Measurements from ENCODE around the gene VIPR2. TPM values are rescaled to one million over a fixed set of nuclear protein-coding genes. Genes with fewer than 3 reads are reported as not detected.
"Not testable (repeated sequence)": the region's sequence is repeated elsewhere in the genome, so short reads cannot be mapped to it uniquely, and the experiment has no call there.

VIPR2 gene
- total RNA-seq, 3 donors from 2014 or later, result 0.48 to 14.0 (median 4.6) TPM

DNA sequence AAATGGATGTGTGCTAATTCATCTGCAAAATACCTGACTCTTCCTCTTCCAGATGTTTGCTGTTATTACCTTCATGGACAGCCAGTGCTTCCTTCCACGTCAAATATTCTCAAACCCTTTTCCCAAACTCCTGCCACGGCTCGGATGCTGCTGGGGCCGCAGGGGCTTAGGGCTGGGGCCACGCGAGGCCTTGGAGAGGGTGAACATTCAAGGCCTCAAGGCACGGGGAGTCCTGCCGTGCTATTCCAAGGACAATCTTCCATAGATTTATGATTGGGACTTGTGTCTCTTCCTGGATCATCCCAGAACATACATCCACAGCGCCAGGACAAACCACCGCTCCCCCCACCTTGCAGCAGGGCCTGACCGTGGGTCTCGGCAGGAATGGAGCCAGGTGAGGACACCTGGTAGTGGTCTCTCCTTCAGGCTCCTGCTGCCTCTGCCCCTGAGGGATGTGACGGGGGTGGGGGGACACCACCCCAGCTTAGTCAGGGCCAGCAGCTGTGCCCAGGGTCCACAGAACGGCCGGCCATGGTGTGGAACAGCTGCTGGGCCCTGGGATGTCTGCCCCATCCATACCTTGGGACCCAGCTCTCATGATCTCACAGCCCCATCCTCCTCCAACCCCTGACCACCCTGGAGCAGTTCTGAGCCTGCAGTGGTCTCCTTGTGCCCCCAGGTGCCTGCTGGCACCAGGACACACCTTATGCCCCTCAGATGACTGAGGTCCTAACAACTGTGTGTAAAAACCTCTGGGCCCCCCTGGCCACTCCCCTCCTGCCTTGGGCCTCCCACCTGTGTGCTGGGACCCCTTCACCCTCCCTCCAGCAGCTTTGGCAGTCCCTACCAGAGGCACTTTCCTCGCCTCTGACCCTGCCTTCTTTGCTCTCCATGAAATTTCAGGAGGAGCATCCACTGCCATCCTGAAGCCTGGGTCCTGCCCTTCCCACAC, 16.7 kb downstream of the VIPR2 start:
- Histone ChIP-seq H3K27ac (no peak overlapping the region), H3K27me3 (peaks cover 0 to 7% of the 10 kb centered on the region in 2 donors), H3K36me3 (no peaks in the 10 kb centered on the region), H3K4me3 (no peak overlapping the region), H3K4me1 (no peaks in the 10 kb centered on the region), H3K9me3 (no peaks in the 10 kb centered on the region)
- intact Hi-C loops (cut with DNase I; ENCODE audit: low total_unique reads), result no loop called here
- TF ChIP-seq POLR2A (IDR thresholded peaks at IDR 0.05), result no peak
- TF ChIP-seq, protein P1, sequence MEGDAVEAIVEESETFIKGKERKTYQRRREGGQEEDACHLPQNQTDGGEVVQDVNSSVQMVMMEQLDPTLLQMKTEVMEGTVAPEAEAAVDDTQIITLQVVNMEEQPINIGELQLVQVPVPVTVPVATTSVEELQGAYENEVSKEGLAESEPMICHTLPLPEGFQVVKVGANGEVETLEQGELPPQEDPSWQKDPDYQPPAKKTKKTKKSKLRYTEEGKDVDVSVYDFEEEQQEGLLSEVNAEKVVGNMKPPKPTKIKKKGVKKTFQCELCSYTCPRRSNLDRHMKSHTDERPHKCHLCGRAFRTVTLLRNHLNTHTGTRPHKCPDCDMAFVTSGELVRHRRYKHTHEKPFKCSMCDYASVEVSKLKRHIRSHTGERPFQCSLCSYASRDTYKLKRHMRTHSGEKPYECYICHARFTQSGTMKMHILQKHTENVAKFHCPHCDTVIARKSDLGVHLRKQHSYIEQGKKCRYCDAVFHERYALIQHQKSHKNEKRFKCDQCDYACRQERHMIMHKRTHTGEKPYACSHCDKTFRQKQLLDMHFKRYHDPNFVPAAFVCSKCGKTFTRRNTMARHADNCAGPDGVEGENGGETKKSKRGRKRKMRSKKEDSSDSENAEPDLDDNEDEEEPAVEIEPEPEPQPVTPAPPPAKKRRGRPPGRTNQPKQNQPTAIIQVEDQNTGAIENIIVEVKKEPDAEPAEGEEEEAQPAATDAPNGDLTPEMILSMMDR (IDR thresholded peaks at IDR 0.05), result no peak
- DNase-seq (ENCODE audit: low spot score in 2 of 2), result no peak

GRCh38 chr7:159126311-159127260, 18.1 kb downstream of the VIPR2 start:
- intact Hi-C loops (cut with DNase I; ENCODE audit: low total_unique reads), result no loop called here
- H3K9me3 ChIP-seq, result no peaks in the 10 kb centered on the region
- peaks cover 0 to 7% of the 10 kb centered on the region in 2 donors for H3K27me3 ChIP-seq
- no peaks in the 10 kb centered on the region for H3K4me1 ChIP-seq
- no peak overlapping the region for H3K4me3 ChIP-seq
- H3K27ac ChIP-seq, result no peak overlapping the region
- no peak for TF ChIP-seq POLR2AphosphoS5 (IDR thresholded peaks at IDR 0.05)
- TF ChIP-seq, protein P1 (IDR thresholded peaks at IDR 0.05), result no peak
- no peak for TF ChIP-seq POLR2A (IDR thresholded peaks at IDR 0.05)
- no peak for DNase-seq (ENCODE audit: low spot score in 2 of 2)
- no peaks in the 10 kb centered on the region for H3K36me3 ChIP-seq

DNA sequence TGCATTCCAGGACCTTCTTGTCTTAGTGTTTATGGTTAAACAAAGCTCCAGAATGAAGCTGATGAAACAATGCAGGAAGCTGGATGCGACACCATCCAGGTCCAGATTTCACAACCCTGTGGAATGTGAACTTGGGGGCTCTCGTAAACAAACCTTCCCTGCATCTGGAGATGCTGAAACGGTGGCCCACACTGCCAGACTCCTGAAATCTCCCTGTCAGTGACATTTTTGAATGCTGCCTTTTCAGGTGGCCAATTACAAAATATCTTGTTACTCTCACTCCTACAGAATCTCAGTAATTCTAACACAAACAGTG, 18.8 kb downstream of the VIPR2 start:
- no peak for TF ChIP-seq POLR2A (IDR thresholded peaks at IDR 0.05)
- H3K9me3 ChIP-seq, result no peaks in the 10 kb centered on the region
- intact Hi-C loops (cut with DNase I; ENCODE audit: low total_unique reads), result no loop called here
- H3K27me3 ChIP-seq, result peaks cover 0 to 7% of the 10 kb centered on the region in 2 donors
- no peaks in the 10 kb centered on the region for H3K4me1 ChIP-seq
- H3K4me3 ChIP-seq, result no peak overlapping the region
- H3K27ac ChIP-seq, result no peak overlapping the region
- H3K36me3 ChIP-seq, result no peaks in the 10 kb centered on the region
- DNase-seq (ENCODE audit: low spot score in 2 of 2), result no peak

DNA sequence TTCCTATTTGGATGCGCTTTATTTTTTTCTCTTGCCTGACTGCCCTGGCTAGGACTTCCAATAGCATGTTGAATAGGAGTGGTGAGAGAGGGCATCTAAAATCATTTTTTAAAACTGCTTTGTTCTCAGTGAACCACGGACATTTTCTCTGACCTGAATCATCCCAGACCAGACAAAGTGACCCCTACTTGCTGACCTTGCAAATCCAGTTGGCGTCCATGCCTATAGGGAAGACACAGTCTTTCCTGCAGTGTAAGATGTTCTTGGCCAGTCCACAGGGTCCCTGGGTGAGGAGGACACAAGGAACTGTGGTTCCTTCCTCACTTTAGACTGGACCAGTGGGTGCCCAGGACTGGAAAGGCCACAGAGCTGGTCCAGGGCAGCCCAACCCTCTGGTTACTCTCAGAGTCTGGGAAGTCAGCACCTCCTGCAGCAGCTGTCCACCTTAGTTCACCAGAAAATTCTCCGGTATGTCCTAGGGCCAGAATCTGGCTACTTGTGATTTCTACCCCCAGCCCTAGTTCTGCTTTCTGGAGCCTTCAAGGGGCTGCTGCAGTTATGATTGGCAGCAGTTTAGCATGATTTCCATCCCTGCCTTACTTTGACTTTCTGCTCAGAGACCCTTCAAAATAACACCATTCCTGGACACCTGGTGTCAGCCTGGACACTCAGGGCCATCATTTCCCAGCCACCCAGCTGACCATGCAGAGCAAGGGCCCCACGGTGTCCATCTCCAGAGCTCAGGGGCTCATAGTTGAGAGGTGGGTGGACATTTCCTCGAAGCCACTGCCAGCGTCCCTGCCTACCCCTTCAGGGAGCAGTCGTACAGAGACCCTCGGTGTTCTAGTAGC, 19.3 kb downstream of the VIPR2 start:
- peaks cover 0 to 7% of the 10 kb centered on the region in 2 donors for H3K27me3 ChIP-seq
- DNase-seq (ENCODE audit: low spot score in 2 of 2), result no peak
- intact Hi-C loops (cut with DNase I; ENCODE audit: low total_unique reads), result no loop called here
- H3K27ac ChIP-seq, result no peak overlapping the region
- H3K9me3 ChIP-seq, result no peaks in the 10 kb centered on the region
- no peaks in the 10 kb centered on the region for H3K36me3 ChIP-seq
- TF ChIP-seq, protein P1 (IDR thresholded peaks at IDR 0.05), result no peak
- TF ChIP-seq POLR2AphosphoS5 (IDR thresholded peaks at IDR 0.05), result no peak
- no peak for TF ChIP-seq POLR2A (IDR thresholded peaks at IDR 0.05)
- H3K4me3 ChIP-seq, result no peak overlapping the region
- no peaks in the 10 kb centered on the region for H3K4me1 ChIP-seq

- H3K27ac ChIP-seq; H3K36me3 ChIP-seq; H3K9me3 ChIP-seq; H3K27me3 ChIP-seq; DNase-seq (ENCODE audit: low spot score in 2 of 2); intact Hi-C loops (cut with DNase I; ENCODE audit: low total_unique reads); H3K4me3 ChIP-seq; H3K4me1 ChIP-seq: not testable (repeated sequence)
These were observed 20.9 kb downstream of the VIPR2 start for GRCh38 chr7:159123793-159124192.

DNA sequence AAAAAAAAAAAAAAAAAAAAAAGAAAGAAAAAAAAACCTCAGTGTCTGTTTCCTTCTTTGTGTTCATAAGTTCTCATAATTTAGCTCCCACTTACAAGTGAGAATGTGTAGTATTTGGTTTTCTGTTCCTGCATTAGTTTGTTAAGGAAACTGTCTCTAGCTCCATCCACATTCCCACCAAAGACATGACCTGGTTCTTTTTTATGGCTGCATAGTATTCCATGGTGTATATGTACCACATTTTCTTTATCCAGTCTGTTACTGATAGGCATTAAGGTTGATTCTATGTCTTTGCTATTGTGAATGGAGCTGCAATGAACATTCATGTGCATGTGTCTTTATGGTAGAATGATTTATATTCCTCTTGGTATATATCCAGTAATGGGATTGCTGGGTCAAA, 21.4 kb downstream of the VIPR2 start:
- intact Hi-C loops (cut with DNase I; ENCODE audit: low total_unique reads); DNase-seq (ENCODE audit: low spot score in 2 of 2): not testable (repeated sequence)

More for the DNA sequence above, 21.4 kb downstream of the VIPR2 start:
- not testable (repeated sequence) for H3K36me3 ChIP-seq, H3K27me3 ChIP-seq, H3K4me1 ChIP-seq, H3K4me3 ChIP-seq, H3K27ac ChIP-seq, H3K9me3 ChIP-seq
